TTC549 (cell line): Measurements from ENCODE around the gene ZNF853.
"Not testable (repeated sequence)": the region's sequence is repeated elsewhere in the genome, so short reads cannot be mapped to it uniquely, and the experiment has no call there.

Experiments
- FAIRE-seq: peaks from 2 replicates; lab custom pipeline; 2012; peaks lifted over from hg19 to GRCh38; lab: Jason Lieb, UNC

The ZNF853 gene

DNA sequence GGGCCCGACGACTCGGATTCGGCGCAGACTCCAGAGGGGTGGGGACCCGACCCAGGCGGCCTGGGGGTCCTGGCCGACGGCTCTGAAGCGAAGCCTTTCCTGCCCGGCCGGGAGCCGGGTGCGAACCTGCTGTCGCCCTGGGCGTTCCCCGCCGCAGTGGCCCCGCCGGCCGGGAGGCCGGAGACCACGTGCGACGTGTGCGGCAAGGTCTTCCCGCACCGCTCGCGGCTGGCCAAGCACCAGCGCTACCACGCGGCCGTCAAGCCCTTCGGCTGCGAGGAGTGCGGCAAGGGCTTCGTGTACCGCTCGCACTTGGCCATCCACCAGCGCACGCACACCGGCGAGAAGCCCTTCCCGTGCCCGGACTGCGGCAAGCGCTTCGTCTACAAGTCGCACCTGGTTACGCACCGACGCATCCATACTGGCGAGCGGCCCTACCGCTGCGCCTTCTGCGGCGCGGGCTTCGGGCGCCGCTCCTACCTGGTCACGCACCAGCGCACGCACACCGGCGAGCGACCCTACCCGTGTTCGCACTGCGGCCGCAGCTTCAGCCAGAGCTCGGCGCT is 37.1 kb downstream of the ZNF853 start:
- no peak for FAIRE-seq

DNA sequence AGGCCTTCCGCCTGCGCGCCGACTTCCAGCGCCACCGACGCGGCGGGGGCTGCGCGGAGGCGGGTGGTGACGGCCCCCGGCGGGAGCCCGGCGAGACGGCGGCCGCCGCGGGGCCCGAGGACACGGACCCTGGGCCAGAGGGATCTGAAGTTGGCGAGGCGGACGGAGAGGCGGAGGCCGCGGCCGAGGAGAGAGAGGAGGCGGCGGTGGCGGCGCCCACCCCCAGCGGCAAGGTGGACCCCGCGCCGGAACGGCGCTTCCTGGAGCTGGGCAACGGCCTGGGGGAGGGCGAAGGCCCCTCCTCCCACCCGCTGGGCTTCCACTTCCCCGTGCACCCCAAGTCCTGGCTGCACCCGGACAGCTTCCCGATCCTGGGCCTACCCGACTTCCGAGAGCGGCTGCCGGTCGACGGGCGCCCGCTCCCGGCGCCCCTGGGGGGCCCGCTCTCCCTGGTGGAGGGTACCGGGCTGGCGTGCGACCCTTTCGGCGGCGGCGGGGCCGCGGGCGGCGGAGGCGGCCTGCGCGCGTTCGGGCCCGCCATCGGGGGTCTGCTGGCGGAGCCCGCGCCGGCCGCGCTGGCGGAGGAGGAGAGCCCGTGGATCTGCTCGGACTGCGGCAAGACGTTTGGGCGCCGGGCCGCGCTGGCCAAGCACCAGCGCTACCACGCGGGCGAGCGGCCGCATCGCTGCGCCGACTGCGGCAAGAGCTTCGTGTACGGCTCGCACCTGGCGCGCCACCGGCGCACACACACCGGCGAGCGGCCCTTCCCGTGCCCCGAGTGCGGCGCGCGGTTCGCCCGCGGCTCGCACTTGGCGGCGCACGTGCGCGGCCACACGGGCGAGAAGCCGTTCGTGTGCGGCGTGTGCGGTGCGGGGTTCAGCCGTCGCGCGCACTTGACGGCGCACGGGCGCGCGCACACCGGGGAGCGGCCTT is 37.9 kb downstream of the ZNF853 start:
- no peak for FAIRE-seq

DNA sequence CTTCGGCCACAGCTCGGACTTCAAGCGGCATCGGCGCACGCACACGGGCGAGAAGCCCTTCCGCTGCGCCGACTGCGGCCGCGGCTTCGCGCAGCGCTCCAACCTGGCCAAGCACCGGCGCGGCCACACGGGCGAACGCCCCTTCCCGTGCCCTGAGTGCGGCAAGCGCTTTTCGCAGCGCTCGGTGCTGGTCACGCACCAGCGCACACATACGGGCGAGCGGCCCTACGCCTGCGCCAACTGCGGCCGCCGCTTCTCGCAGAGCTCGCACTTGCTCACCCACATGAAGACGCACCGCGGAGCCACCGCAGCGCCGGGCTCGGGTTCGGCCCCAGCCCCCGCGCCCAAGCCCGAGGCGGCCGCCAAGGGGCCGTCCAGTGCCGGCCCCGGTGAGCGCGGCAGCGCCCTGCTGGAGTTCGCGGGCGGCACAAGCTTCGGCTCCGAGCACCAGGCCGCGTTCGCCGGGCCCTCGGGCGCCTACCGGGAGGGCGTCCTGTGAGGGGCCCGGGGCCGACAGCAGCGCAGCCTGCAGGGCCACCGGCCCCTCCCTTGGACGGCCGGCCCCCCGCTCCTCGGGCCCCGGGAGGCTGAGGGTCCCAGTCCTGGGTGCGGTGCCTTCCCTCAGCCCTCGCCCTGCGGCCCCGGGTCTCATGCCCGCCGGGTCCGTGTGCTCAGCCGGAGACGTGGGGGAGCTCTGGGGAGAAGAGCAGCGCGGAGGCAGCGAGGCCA is 38.9 kb downstream of the ZNF853 start:
- FAIRE-seq: no peak

DNA sequence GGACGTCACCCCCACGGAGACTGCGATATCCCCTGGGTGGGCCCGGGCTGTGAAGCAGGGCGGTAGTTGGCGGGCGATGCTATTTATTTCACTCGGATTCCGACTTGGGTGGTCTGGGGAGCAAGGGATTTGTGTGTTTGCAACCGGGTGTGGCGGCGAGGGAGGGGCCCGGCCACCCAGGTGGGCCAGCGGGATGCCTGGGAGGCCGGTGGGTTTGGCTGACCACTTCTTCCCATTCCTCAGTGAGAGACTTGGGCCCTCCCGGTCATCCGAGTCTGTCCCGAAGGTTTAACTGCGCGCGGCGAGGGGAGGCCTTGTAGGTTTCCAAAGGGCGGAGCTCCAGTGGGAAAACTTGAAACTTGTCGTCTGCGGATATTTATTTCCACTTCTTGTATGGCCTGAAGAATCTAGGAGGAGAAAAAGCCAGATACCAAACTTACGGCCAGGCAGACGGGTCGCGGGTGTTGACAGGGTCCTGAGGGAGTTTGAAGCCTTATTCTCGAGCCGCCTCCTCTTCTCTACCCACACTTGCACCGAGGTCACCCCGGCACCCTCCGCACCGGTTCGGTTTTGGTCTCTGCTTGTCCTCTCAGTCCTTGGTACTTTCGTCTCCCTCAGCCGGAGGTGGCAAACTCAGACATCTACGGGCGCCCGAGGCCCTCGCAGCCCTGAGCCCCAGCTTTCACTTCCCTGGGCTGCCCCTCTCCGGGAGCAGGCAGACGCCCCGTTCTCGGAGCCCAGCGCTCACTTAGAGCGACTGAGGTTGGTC is 39.6 kb downstream of the ZNF853 start:
- no peak for FAIRE-seq

DNA sequence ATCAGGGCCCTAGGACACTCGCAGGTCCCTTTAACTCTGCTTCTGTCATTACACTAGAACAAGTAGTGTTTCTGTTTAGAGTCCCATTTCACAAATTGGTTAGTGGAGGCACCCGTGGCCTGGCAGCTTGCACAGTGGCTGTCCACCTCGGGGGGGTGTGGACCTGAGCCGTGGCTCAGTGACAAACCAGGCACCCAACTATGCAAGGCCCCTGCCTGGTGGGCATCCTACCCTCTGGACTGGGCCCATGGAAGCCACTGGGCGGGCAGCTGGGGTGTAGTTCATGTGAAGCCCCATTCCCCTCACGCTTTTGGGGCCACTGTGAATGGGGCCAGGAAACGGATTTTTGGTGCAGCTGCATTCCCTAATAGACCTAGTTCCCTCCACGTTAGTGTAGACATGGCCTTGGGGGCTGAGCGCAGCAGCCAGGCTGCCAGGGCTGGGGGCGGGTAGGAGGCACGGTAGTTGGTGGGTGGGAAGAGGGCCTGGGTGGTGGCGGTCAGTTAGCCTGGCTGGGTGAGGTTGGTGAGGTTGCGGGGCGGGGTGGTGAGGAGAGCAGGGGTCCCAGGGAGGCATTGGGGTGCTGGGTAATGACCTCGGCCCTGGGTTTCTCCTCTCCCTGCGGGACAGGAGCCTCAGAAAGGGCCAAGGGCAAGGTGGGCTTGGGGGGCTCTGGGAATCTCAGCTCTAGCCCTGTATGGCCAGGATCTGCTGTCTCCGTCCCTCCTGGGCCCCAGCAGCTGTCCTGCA is 40.4 kb downstream of the ZNF853 start:
- FAIRE-seq: no peak

DNA sequence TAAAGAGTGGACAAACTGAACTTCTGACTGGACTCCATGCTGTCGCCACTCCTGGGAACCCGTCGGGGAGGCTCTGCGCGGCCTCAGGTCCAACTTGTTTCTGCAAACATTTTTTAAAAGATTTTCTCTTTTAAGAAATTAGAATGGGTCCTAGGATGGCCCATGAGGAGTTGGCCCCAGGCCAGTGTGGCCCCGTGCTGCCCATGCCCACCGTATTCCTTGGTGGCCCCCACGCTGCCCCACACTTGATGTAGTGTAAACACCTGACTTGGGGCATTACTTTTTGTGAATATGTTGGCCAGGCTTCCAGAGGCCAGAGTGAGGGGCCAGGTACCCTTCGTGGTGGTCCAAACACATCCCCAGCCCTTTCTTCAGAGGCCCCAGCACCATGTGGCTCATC is 41.0 kb downstream of the ZNF853 start:
- FAIRE-seq: no peak

DNA sequence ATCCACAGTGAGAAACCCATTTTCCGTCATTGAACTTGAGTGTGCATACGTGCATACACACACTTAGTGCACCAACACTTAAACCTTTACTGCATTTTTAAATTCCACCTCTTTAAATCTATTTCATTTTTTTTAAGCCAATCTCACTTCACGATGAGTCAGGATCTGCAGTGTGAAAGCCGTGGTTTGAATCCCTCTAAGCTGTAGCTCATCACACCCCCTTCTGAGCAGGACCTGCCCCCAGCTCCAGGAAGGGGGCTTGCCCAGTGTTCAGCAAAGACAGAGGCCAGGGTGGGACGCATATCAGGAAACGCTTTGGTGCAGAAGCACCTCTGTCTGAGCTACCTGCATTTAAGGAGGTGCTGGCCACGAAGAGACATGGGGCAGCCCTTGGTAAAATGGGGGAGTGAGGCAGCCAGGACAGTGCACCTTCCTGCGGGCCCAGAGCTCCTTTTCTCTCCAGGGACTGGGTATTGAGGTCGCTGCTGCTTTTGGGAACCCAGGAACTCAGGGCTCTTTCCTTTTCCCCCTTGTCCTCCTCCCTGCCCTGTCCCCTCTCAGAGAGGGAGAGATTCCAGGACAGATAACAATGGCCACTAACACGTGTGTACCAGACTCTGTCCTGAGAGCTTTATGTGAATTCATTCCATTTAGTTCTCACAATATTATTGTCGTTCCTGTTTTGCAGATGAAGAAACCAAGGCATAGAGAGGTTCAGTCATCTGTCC is 43.4 kb downstream of the ZNF853 start:
- no peak for FAIRE-seq

DNA sequence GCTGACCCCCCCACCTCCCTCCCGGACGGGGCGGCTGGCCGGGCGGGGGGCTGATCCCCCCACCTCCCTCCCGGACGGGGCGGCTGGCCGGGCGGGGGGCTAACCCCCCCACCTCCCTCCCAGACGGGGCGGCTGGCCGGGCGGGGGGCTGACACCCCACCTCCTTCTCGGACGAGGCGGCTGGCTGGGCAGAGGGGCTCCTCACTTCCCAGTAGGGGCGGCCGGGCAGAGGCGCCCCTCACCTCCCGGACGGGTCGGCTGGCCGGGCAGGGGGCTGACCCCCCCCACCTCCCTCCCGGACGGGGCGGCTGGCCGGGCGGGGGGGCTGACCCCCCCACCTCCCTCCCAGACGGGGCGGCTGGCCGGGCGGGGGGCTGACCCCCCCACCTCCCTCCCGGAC is 55.4 kb downstream of the ZNF853 start:
- FAIRE-seq: not testable (repeated sequence)
